SK-N-SH (cell line): ENCODE measurements around the gene SBF2. TPM values are rescaled to one million over a fixed set of nuclear protein-coding genes. Genes with fewer than 3 reads are reported as not detected.

Experiments
- CTCF ChIA-PET: fragments of 300-600, 350-600 bp; formaldehyde crosslinking; extraction: SDS; loops from one replicate; lab custom pipeline; 2021; lab: Yijun Ruan, JAX
- POLR2A ChIA-PET: fragments of 350-600 bp; sonication (Branson Sonifier 250); formaldehyde crosslinking; extraction: SDS; loops from one replicate; lab custom pipeline; 2020; ENCODE audit warnings: antibody characterized with exemption, inconsistent platforms; lab: Yijun Ruan, JAX
- DNase-seq: peaks from one replicate; pipeline ENCODE4 v3.0.0; 2012
- H2AFZ ChIP-seq: fragments of 200-600 bp; sonication (generic); 2 replicates; pipeline ENCODE4 v1.8.1; 2016; ENCODE audit warnings: antibody characterized with exemption, mild to moderate bottlenecking, low read depth
- H3F3A ChIP-seq: fragments of 200-600 bp; sonication (generic); replicated peaks from 2 replicates; pipeline ENCODE3; 2016; ENCODE audit warnings: antibody characterized with exemption, mild to moderate bottlenecking; ENCODE audit not compliant: insufficient read depth
- H3K27ac ChIP-seq, 2 experiments: fragments of 200-500 bp in 1 of 2; fragments of 200-600 bp in 1 of 2; sonication (Bioruptor generic) in 1 of 2; sonication (generic), shearing (Covaris generic) in 1 of 2; 2 replicates each; pipeline versions ENCODE4 v1.5.1 to v1.6.1; 2014 to 2016; ENCODE audit warnings: low read depth in 2 of 2, inconsistent platforms in 1 of 2, low read length in 1 of 2, mild to moderate bottlenecking in 1 of 2, mixed read lengths in 1 of 2
- H3K27me3 ChIP-seq: fragments of 200-600 bp; sonication (generic), shearing (Covaris generic); 2 replicates; pipeline ENCODE4 v1.6.1; 2016; ENCODE audit warnings: mixed run types; ENCODE audit not compliant: insufficient read depth
- H3K36me3 ChIP-seq, 2 experiments: fragments of 200-500 bp in 1 of 2; fragments of 200-600 bp in 1 of 2; sonication (Bioruptor generic) in 1 of 2; sonication (generic) in 1 of 2; replicated peaks in 1 of 2; 2 replicates each; pipeline versions ENCODE3 to v1.5.1; 2014 to 2016; ENCODE audit warnings: low read length in 1 of 2, mild to moderate bottlenecking in 1 of 2; ENCODE audit not compliant: insufficient read depth in 2 of 2, control insufficient read depth in 1 of 2
- H3K4me1 ChIP-seq, 2 experiments: fragments of 200-500 bp in 1 of 2; fragments of 200-600 bp in 1 of 2; sonication (Bioruptor generic) in 1 of 2; sonication (generic), shearing (Covaris generic) in 1 of 2; 2 replicates each; pipeline versions ENCODE4 v1.5.1 to v1.6.1; 2014 to 2016; ENCODE audit warnings: low read depth in 1 of 2, low read length in 1 of 2, mixed run types in 1 of 2; ENCODE audit not compliant: insufficient read depth in 2 of 2, control insufficient read depth in 1 of 2
- H3K4me2 ChIP-seq: fragments of 200-600 bp; sonication (generic), shearing (Covaris generic); 2 replicates; pipeline ENCODE4 v1.6.1; 2017; ENCODE audit warnings: mixed run types
- H3K4me3 ChIP-seq, 2 experiments: fragments of 200-500 bp in 1 of 2; fragments of 200-600 bp in 1 of 2; sonication (Bioruptor generic) in 1 of 2; sonication (generic), shearing (Covaris generic) in 1 of 2; 2 replicates each; pipeline versions ENCODE4 v1.5.1 to v1.8.1; 2014 to 2016; ENCODE audit warnings: low read depth in 2 of 2, inconsistent platforms in 1 of 2, low read length in 1 of 2, mild to moderate bottlenecking in 1 of 2, mixed read lengths in 1 of 2, moderate library complexity in 1 of 2
- H3K79me2 ChIP-seq: fragments of 200-600 bp; sonication (generic); 2 replicates; pipeline ENCODE4 v1.8.1; 2017; ENCODE audit warnings: mild to moderate bottlenecking; ENCODE audit not compliant: insufficient read depth
- H3K9ac ChIP-seq: fragments of 200-600 bp; sonication (generic); 2 replicates; pipeline ENCODE4 v1.6.1; 2017; ENCODE audit warnings: mixed run types
- H3K9me2 ChIP-seq: fragments of 200-600 bp; sonication (generic); 2 replicates; pipeline ENCODE4 v1.6.1; 2017; ENCODE audit warnings: mixed run types
- H3K9me3 ChIP-seq: fragments of 200-600 bp; sonication (generic); 2 replicates; pipeline ENCODE4 v1.6.1; 2017; ENCODE audit warnings: mixed run types, mild to moderate bottlenecking, moderate library complexity
- H4K20me1 ChIP-seq: fragments of 200-600 bp; sonication (generic); 2 replicates; pipeline ENCODE4 v1.6.1; 2017; ENCODE audit warnings: mild to moderate bottlenecking, mixed run types; ENCODE audit not compliant: insufficient read depth
- EP300 ChIP-seq, 2 experiments: IDR thresholded peaks; 2 replicates each; pipeline versions ENCODE4 v1.4.0 to v1.6.1; 2012; ENCODE audit warnings: borderline replicate concordance in 1 of 2, low read depth in 1 of 2, low read length in 1 of 2
- FOXJ3 ChIP-seq: sonication (generic); formaldehyde crosslinking; IDR thresholded peaks from 2 replicates; pipeline ENCODE4 v1.5.1; 2020; ENCODE audit warnings: mild to moderate bottlenecking, missing genetic modification reagents
- GATA2 ChIP-seq: sonication (generic); formaldehyde crosslinking; IDR thresholded peaks from 2 replicates; pipeline ENCODE4 v1.5.0; 2020; ENCODE audit warnings: mild to moderate bottlenecking, missing genetic modification reagents
- MXI1 ChIP-seq: IDR thresholded peaks from 2 replicates; pipeline ENCODE4 v1.6.1; 2012; ENCODE audit warnings: mild to moderate bottlenecking, low read depth, low read length, improper control_type of control experiment
- POLR2AphosphoS5 ChIP-seq: IDR thresholded peaks from 2 replicates; pipeline ENCODE4 v1.6.1; 2012; ENCODE audit warnings: low read depth, low read length
- SIN3A ChIP-seq: IDR thresholded peaks from 2 replicates; pipeline ENCODE4 v1.6.1; 2012; ENCODE audit warnings: low read depth, mild to moderate bottlenecking, low read length, moderate library complexity, borderline replicate concordance
- SMC3 ChIP-seq: IDR thresholded peaks from 2 replicates; pipeline ENCODE4 v1.6.1; 2012; ENCODE audit warnings: low read depth, low read length, improper control_type of control experiment
- TAF1 ChIP-seq: IDR thresholded peaks from 2 replicates; pipeline ENCODE4 v1.6.1; 2012; ENCODE audit warnings: low read depth, mild to moderate bottlenecking, low read length, moderate library complexity, borderline replicate concordance
- YY1 ChIP-seq: IDR thresholded peaks from 2 replicates; pipeline ENCODE4 v1.4.0; 2012; ENCODE audit warnings: low read depth, mild to moderate bottlenecking
- WGBS: methylation state at CpG from one replicate; pipeline ENCODE4 v1.1.6; 2017; ENCODE audit warnings: low lambda C conversion rate; 5-methylcytosine and 5-hydroxymethylcytosine counted together
- polyA plus RNA-seq, 3 experiments: library from polyadenylated mRNA; depleted of rRNA; stranded (reverse); fragments of >200 nt; gene quantifications; 2 replicates each; pipeline ENCODE4 v1.2.3, GENCODE V29; 2012
- small RNA-seq, 7 experiments: library from RNA; depleted of rRNA; stranded (forward); fragments of <200 nt; gene quantifications; one replicate each; pipeline ENCODE3, GENCODE V24; 2012
- TF ChIP-seq, protein P1 (sequence below): IDR thresholded peaks from 2 replicates; pipeline ENCODE4 v1.4.0; 2012; ENCODE audit warnings: low read depth
- TF ChIP-seq, protein P2 (sequence below): IDR thresholded peaks from 2 replicates; pipeline ENCODE4; 2012
- TF ChIP-seq, protein P3 (sequence below): IDR thresholded peaks from 2 replicates; pipeline ENCODE4 v1.4.0; 2012; ENCODE audit warnings: low read depth, borderline replicate concordance
- TF ChIP-seq, protein P4 (sequence below): IDR thresholded peaks from 2 replicates; pipeline ENCODE4 v1.6.1; 2012; ENCODE audit warnings: mild to moderate bottlenecking, low read depth, low read length, moderate library complexity

The SBF2 gene
- polyA plus RNA-seq, 1 of the 3 experiments (the other 2 are of a cell fraction) = 23.0 TPM

DNA sequence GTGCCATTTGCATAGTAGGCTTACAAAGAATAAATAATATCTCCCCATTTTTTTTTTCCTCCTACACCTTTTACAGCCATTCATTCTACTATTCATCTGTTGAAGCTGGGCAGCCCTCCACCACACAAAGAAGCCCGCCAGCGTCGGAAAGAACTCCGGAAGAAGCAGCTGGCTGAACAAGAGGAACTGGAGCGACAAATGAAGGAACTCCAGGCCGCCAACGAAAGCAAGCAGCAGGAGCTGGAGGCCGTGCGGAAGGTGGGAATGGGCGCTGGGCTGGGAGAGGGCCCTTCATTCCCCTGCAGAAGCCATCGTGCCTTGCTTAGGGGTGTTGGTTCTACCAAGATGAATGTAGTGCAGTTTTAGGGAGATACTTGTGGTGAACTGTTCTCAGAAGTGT, 561.6 kb downstream of the SBF2 start (continued):
- TF ChIP-seq YY1 (no peak), SMC3 (no peak)
- TF ChIP-seq, protein P1, sequence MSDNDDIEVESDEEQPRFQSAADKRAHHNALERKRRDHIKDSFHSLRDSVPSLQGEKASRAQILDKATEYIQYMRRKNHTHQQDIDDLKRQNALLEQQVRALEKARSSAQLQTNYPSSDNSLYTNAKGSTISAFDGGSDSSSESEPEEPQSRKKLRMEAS = no peak

DNA sequence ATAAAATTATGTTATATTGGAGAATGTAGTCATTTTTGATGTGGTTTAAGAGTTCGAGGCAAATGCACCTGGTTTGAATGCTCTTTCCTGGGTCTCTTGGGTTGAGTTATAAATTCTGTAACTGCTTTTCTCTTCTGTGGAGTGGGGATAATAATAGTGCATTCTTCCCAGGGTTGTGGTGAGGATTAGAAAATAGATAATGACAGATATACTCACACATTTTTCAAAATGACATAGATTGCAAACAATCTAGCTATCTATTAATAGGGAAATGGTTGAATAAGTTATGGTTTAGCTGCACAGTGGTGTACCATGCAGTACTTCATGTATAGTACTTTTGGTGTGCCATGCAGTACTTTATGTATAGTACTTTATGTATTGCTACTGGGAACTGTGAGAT, 562.8 kb downstream of the SBF2 start:
- H3K4me3 ChIP-seq = no peak overlapping the region
- no peaks in the 10 kb centered on the region; the same call in 1 of the 2 replicates for H3K79me2 ChIP-seq
- no peak overlapping the region for H3K27ac ChIP-seq
- ChIA-PET POLR2A (no interaction called here), CTCF (no interaction called here)
- no peaks in the 10 kb centered on the region for H3K27me3 ChIP-seq
- H3K9me2 ChIP-seq = no peaks in the 10 kb centered on the region
- H2AFZ ChIP-seq = no peak overlapping the region
- H3K9me3 ChIP-seq = no peaks in the 10 kb centered on the region
- no peaks in the 10 kb centered on the region for H4K20me1 ChIP-seq
- DNase-seq = no peak
- TF ChIP-seq YY1 = no peak
- no peak for TF ChIP-seq GATA2
- TF ChIP-seq, protein P2, sequence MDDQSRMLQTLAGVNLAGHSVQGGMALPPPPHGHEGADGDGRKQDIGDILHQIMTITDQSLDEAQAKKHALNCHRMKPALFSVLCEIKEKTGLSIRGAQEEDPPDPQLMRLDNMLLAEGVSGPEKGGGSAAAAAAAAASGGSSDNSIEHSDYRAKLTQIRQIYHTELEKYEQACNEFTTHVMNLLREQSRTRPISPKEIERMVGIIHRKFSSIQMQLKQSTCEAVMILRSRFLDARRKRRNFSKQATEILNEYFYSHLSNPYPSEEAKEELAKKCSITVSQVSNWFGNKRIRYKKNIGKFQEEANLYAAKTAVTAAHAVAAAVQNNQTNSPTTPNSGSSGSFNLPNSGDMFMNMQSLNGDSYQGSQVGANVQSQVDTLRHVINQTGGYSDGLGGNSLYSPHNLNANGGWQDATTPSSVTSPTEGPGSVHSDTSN = no peak
- no peak for TF ChIP-seq SIN3A
- no peak for TF ChIP-seq FOXJ3 (CRISPR knock-in tag)
- TF ChIP-seq EP300 (IDR thresholded peaks at IDR 0.05; ENCODE audit: borderline replicate concordance in 1 of 2, low read depth in 1 of 2, low read length in 1 of 2) = no peak
- no peak for TF ChIP-seq MXI1
- TF ChIP-seq, protein P3, sequence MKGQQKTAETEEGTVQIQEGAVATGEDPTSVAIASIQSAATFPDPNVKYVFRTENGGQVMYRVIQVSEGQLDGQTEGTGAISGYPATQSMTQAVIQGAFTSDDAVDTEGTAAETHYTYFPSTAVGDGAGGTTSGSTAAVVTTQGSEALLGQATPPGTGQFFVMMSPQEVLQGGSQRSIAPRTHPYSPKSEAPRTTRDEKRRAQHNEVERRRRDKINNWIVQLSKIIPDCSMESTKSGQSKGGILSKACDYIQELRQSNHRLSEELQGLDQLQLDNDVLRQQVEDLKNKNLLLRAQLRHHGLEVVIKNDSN = no peak
- no peak for TF ChIP-seq TAF1
- TF ChIP-seq POLR2AphosphoS5 = no peak
- TF ChIP-seq, protein P4, sequence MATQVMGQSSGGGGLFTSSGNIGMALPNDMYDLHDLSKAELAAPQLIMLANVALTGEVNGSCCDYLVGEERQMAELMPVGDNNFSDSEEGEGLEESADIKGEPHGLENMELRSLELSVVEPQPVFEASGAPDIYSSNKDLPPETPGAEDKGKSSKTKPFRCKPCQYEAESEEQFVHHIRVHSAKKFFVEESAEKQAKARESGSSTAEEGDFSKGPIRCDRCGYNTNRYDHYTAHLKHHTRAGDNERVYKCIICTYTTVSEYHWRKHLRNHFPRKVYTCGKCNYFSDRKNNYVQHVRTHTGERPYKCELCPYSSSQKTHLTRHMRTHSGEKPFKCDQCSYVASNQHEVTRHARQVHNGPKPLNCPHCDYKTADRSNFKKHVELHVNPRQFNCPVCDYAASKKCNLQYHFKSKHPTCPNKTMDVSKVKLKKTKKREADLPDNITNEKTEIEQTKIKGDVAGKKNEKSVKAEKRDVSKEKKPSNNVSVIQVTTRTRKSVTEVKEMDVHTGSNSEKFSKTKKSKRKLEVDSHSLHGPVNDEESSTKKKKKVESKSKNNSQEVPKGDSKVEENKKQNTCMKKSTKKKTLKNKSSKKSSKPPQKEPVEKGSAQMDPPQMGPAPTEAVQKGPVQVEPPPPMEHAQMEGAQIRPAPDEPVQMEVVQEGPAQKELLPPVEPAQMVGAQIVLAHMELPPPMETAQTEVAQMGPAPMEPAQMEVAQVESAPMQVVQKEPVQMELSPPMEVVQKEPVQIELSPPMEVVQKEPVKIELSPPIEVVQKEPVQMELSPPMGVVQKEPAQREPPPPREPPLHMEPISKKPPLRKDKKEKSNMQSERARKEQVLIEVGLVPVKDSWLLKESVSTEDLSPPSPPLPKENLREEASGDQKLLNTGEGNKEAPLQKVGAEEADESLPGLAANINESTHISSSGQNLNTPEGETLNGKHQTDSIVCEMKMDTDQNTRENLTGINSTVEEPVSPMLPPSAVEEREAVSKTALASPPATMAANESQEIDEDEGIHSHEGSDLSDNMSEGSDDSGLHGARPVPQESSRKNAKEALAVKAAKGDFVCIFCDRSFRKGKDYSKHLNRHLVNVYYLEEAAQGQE = no peak
- peaks cover 32 to 74% of the 10 kb centered on the region in 2 experiments for H3K36me3 ChIP-seq
- H3K4me1 ChIP-seq = peaks cover 0 to 10% of the 10 kb centered on the region in 2 experiments; a peak in 1 of 4 replicates
- H3F3A ChIP-seq = peaks cover 12% of the 10 kb centered on the region
- no peak overlapping the region for H3K4me2 ChIP-seq
- no peak overlapping the region for H3K9ac ChIP-seq
- 90% methylated on average over 1 of the region's 1 CpG for WGBS

Small RNAs within 50 kb of the gene (small RNA-seq; reads per million reads assigned to genes)
- gene AC080023.2 = 0 to 0.21 (median 0) reads per million in 7 experiments
- 0 to 0.19 (median 0) reads per million in 7 experiments for gene RNU7-28P

Other genes starting within 250 kb of the SBF2 start
- 35.4 and 50.6 TPM in 2 replicates for gene ADM, start 10.9 kb upstream of the SBF2 start, polyA plus RNA-seq (2012; rRNA removed)
- gene AMPD3, start 161.0 kb upstream of the SBF2 start, polyA plus RNA-seq (2012; rRNA removed) = 1.7 and 2.1 TPM in 2 replicates
- gene RNF141, start 247.0 kb upstream of the SBF2 start, polyA plus RNA-seq (2012; rRNA removed) = 6.9 and 10.3 TPM in 2 replicates